ENCODE data around the gene HDAC10.

The HDAC10 gene

GRCh38 chr22:50248196-50249081 is 2.6 kb downstream of the HDAC10 start:
- CTCF ChIA-PET: no interaction called here
- TF ChIP-seq CTCF (IDR thresholded peaks at IDR 0.05; ENCODE audit: control extremely low read depth, extremely low read depth, low read depth, missing control alignments): no peak
- POLR2A ChIA-PET: no interaction called here
- no peak for DNase-seq (ENCODE audit: extremely low spot score)

- CTCF ChIA-PET: no interaction called here
- TF ChIP-seq CTCF (IDR thresholded peaks at IDR 0.05; ENCODE audit: control extremely low read depth, extremely low read depth, low read depth, missing control alignments): no peak
- POLR2A ChIA-PET: no interaction called here
- peak; percentile 62 for DNase-seq (ENCODE audit: extremely low spot score)
Measured at GRCh38 chr22:50247748-50248147, 3.3 kb downstream of the HDAC10 start.

- ChIA-PET POLR2A (no interaction called here), CTCF (interaction anchor here (1.5 to 3.6 kb wide), 2 partner anchors 30 to 374 kb away, joined by 3 to 13 read pairs; no protein-coding TSS in a partner anchor)
- no peak for TF ChIP-seq CTCF (IDR thresholded peaks at IDR 0.05; ENCODE audit: control extremely low read depth, extremely low read depth, low read depth, missing control alignments)
- no peak for DNase-seq (ENCODE audit: extremely low spot score)
Measured at GRCh38 chr22:50246242-50247175, 4.6 kb downstream of the HDAC10 start.

- DNase-seq (ENCODE audit: extremely low spot score): no peak
- no peak for TF ChIP-seq CTCF (IDR thresholded peaks at IDR 0.05; ENCODE audit: control extremely low read depth, extremely low read depth, low read depth, missing control alignments)
- POLR2A ChIA-PET: no interaction called here
- CTCF ChIA-PET: interaction anchor here (1.5 to 3.6 kb wide), 2 partner anchors 31 to 375 kb away, joined by 3 to 13 read pairs; no protein-coding TSS in a partner anchor
Measured at GRCh38 chr22:50245214-50246072, 5.6 kb downstream of the HDAC10 start.

GRCh38 chr22:50244420-50245213 is 6.4 kb downstream of the HDAC10 start, which contains the start of gene TUBGCP6:
Gene TUBGCP6, minus strand, starts transcription at chr22:50245023. Its CDS starts 564 bp downstream, at chr22:50244459.
- peak; percentile 94 for DNase-seq (ENCODE audit: extremely low spot score)
- ChIA-PET POLR2A (interaction anchor here (0.7 kb wide), 1 partner anchor 9 kb away, joined by 3 read pairs; no protein-coding TSS in a partner anchor), CTCF (interaction anchor here (0.9 to 3.6 kb wide), 14 partner anchors 14 to 447 kb away, joined by 3 to 13 read pairs (median 3); no protein-coding TSS in a partner anchor)
- no peak for TF ChIP-seq CTCF (IDR thresholded peaks at IDR 0.05; ENCODE audit: control extremely low read depth, extremely low read depth, low read depth, missing control alignments)

Measured in GM10248 (cell line).